Calu3 (cell line): ENCODE data around the gene SAPCD1. TPM values are rescaled to one million over a fixed set of nuclear protein-coding genes. Genes with fewer than 3 reads are reported as not detected.

Source experiments
- BruUV-seq: library from RNA; stranded (reverse); fragments of 400-500 nt; replicated peaks from 2 replicates; lab custom pipeline; 2021; lab: Mats Ljungman, UMichigan
- CTCF ChIA-PET: fragments of 300-600 bp; sonication (Branson Sonifier 250); formaldehyde crosslinking; loops from one replicate; lab custom pipeline; 2022; ENCODE audit warnings: antibody characterized with exemption; lab: Charles Lee
- DNase-seq: peaks from one replicate; pipeline ENCODE4 v3.0.0; 2022
- H3K27ac Mint-ChIP-seq: one replicate; pipeline ENCODE4 v1.8.0; 2022; ENCODE audit warnings: mixed read lengths; ENCODE audit not compliant: unreplicated experiment
- H3K27me3 Mint-ChIP-seq: one replicate; pipeline ENCODE4 v1.8.0; 2022; ENCODE audit warnings: mixed read lengths; ENCODE audit not compliant: unreplicated experiment
- H3K36me3 Mint-ChIP-seq: one replicate; pipeline ENCODE4 v1.8.0; 2022; ENCODE audit warnings: mild to moderate bottlenecking, moderate library complexity, mixed read lengths; ENCODE audit not compliant: insufficient read depth, unreplicated experiment
- H3K4me1 Mint-ChIP-seq: one replicate; pipeline ENCODE4 v1.8.0; 2022; ENCODE audit warnings: mild to moderate bottlenecking, low read depth, mixed read lengths; ENCODE audit not compliant: unreplicated experiment
- H3K4me3 Mint-ChIP-seq: one replicate; pipeline ENCODE4 v1.8.0; 2022; ENCODE audit warnings: mild to moderate bottlenecking, low read depth, moderate library complexity, mixed read lengths; ENCODE audit not compliant: unreplicated experiment
- H3K9me3 Mint-ChIP-seq: one replicate; pipeline ENCODE4 v1.8.0; 2022; ENCODE audit warnings: low read depth, mixed read lengths; ENCODE audit not compliant: unreplicated experiment
- intact Hi-C: fragments of 100-400 bp; cut with micrococcal nuclease; formaldehyde crosslinking; loops from one replicate; pipeline ENCODE4 v1.10.0; 2022; ENCODE audit not compliant: unreplicated experiment
- total RNA-seq: library from RNA; stranded (reverse); gene quantifications from 2 replicates; pipeline ENCODE4 v1.2.3, GENCODE V29; 2022
- TF ChIP-seq, protein P1 (sequence below): fragments of 200-600 bp; IDR thresholded peaks from one replicate; pipeline ENCODE4 v1.8.0; 2022; ENCODE audit warnings: antibody characterized with exemption; ENCODE audit not compliant: unreplicated experiment

The SAPCD1 gene
- total RNA-seq, 1 experiment from 2014 or later, result 26.6 TPM

DNA sequence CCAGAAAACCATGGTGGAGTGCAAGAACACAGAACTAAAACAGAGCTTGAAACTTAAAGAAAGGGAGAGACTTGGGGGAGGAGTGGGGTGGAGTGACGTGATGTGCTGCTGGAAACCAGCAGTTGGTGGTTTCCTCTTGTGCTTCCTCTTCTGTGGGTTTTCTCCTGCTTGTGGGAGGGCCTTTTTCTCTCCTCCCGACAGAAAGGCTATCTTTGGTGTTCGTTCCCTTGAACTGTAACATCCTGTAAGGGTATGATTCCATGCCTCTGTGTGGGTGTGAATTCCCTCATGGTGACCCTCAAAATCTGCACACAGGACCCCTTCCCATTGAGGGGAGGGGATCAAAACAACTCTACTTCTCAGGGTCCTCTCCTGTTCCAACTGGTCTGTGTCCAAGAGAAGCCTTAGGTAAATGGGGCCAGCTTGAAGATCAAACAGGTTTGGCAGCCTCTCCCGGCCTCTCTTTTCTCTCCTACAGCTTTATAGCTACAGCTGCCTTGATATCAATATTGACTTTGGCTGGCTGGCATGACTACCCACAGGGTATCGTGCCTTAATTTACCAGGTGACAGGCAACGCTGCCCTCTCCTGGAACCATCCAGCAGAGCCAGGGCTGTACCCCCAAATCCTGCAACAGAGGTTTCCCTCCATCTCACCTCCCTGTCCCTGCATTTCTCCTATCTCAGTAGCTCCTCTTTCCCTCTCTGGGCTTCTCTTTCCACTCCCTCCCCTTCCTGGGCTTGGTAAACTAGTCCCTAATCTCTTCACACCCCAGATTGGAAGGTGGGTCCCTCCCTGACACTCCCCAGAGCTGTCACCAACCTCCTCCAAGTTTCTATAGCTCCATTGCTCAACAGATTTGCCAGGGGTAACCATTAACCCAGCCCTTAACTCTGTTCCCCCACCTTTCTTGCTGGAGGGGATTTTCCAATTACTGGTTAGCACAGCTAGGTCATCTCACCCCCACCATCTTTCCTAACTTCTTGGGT is 24.2 kb upstream of the SAPCD1 start:
- H3K36me3 Mint-ChIP-seq, result peaks cover 96% of the 10 kb centered on the region
- peak overlapping the region; percentile 94 for H3K27ac Mint-ChIP-seq
- H3K4me3 Mint-ChIP-seq, result peak overlapping the region; percentile 98
- H3K9me3 Mint-ChIP-seq, result no peaks in the 10 kb centered on the region
- intact Hi-C loops, result loop anchor here (1.0 to 5.0 kb wide), 3 partner anchors 9 to 58 kb away; partner anchors contain the start of genes ABHD16A and DDAH2
- peaks cover 60% of the 10 kb centered on the region for H3K4me1 Mint-ChIP-seq
- DNase-seq, result peak; percentile 91
- CTCF ChIA-PET, result interaction anchor here (0.5 to 4.8 kb wide), 27 partner anchors 8 to 1765 kb away, joined by 3 to 49 read pairs (median 6); partner anchors contain the start of genes ABHD16A, BAG6, C6orf47 and DDAH2
- no TSS peak for BruUV-seq
- no peaks in the 10 kb centered on the region for H3K27me3 Mint-ChIP-seq
- TF ChIP-seq, protein P1, sequence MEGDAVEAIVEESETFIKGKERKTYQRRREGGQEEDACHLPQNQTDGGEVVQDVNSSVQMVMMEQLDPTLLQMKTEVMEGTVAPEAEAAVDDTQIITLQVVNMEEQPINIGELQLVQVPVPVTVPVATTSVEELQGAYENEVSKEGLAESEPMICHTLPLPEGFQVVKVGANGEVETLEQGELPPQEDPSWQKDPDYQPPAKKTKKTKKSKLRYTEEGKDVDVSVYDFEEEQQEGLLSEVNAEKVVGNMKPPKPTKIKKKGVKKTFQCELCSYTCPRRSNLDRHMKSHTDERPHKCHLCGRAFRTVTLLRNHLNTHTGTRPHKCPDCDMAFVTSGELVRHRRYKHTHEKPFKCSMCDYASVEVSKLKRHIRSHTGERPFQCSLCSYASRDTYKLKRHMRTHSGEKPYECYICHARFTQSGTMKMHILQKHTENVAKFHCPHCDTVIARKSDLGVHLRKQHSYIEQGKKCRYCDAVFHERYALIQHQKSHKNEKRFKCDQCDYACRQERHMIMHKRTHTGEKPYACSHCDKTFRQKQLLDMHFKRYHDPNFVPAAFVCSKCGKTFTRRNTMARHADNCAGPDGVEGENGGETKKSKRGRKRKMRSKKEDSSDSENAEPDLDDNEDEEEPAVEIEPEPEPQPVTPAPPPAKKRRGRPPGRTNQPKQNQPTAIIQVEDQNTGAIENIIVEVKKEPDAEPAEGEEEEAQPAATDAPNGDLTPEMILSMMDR, result no peak

DNA sequence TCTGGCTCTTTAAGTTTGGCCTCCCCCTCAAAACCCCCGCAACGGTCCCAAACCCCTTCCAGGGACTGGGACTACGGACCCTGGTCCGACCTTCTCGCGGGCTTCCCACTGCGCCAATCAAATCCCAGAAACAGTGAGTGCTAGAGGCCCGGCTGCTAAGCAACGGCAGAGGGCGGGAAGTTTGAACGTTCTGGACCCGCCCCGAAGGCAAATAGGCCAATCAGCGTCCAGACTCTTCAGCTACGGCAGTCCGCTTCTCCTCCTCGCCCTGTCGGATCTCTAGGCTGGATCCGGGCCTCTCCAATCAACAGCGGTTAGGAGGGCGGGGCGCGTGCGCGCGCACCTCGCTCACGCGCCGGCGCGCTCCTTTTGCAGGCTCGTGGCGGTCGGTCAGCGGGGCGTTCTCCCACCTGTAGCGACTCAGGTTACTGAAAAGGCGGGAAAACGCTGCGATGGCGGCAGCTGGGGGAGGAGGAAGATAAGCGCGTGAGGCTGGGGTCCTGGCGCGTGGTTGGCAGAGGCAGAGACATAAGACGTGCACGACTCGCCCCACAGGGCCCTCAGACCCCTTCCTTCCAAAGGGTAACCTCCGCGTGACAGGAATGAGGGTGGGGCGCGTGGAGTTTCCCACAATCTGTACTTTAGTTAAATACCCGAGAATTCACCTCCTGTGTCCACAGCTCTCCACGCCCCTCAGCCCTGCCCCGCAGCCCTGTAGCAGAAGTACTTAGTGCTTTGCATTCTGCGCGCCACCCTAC is 22.6 kb upstream of the SAPCD1 start, which contains the start of gene MSH5:
Gene MSH5, plus strand, starts transcription at position 367 of the 758 bp plus-strand sequence. CDS start 462 bp downstream, outside the sequence.
- intact Hi-C loops, result loop anchor here (5.0 kb wide), 1 partner anchor 38 kb away; the partner anchor contains the start of gene ABHD16A
- Mint-ChIP-seq H3K27ac (peak within 1 kb of the TSS; percentile 94), H3K9me3 (no peaks in the 10 kb centered on the region), H3K4me1 (peaks cover 51% of the 10 kb centered on the region), H3K36me3 (peaks cover 92% of the 10 kb centered on the region), H3K27me3 (no peaks in the 10 kb centered on the region), H3K4me3 (peak within 1 kb of the TSS; percentile 98)
- BruUV-seq, result no TSS peak
- CTCF ChIA-PET, result interaction anchor here (0.6 to 4.8 kb wide), 28 partner anchors 10 to 558 kb away, joined by 3 to 49 read pairs (median 5); partner anchors contain the start of genes ABHD16A, CFB, DDAH2 and DXO
- DNase-seq, result peak; percentile 100
- TF ChIP-seq, protein P1, result no peak

DNA sequence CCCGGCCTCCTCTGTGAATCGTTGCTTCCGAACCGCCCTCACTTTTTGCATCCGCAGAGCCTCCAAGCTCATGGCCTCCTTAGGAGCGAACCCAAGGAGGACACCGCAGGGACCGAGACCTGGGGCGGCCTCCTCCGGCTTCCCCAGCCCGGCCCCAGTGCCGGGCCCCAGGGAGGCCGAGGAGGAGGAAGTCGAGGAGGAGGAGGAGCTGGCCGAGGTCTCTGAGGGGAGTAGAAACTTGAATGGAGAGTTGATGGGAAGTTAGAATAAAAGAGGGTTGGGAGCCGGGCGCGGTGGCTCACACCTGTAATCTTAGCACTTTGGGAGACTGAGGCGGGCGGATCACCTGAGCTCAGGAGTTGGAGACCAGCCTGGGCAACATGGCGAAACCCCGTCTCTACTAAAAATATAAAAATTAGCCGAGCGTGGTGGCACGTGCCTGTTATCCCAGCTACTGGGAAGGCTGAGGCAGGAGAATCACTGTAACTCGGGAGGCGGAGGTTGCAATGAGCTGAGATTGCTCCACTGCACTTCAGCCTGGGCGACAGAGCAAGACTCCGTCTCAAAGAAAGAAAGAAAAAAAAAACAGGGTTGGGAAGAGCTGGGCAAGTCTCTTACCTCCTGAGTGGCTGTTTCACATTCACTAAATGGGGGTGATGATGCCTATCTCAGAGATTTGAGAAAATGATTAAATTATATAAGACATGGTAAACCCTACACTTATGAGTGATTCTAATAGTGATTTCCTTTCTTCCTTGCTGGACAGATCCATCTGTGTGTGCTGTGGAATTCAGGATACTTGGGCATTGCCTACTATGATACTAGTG is 21.8 kb upstream of the SAPCD1 start:
- DNase-seq, result peak; percentile 69
- Mint-ChIP-seq H3K27ac (peak overlapping the region; percentile 94), H3K9me3 (no peaks in the 10 kb centered on the region), H3K4me1 (peaks cover 51% of the 10 kb centered on the region), H3K27me3 (no peaks in the 10 kb centered on the region), H3K4me3 (peak overlapping the region; percentile 98), H3K36me3 (peaks cover 92% of the 10 kb centered on the region)
- BruUV-seq, result TSS peak; percentile 36
- TF ChIP-seq, protein P1, result no peak
- CTCF ChIA-PET, result interaction anchor here (0.6 to 4.8 kb wide), 16 partner anchors 10 to 232 kb away, joined by 3 to 49 read pairs (median 4); partner anchors contain the start of genes ABHD16A, CFB, DDAH2 and DXO
- intact Hi-C loops, result no loop called here
